Fibroblast of the aortic adventitia (primary cell): ENCODE data around the gene JPT1. TPM values are rescaled to one million over a fixed set of nuclear protein-coding genes. Genes with fewer than 3 reads are reported as not detected.
"Not testable (repeated sequence)": the region's sequence is repeated elsewhere in the genome, so short reads cannot be mapped to it uniquely, and the experiment has no call there.

Experiments
- DNase-seq: peaks from one replicate; pipeline ENCODE4 v3.0.0-alpha.2; 2010; ENCODE audit warnings: low read depth
- H3K4me3 ChIP-seq: 2 replicates; pipeline ENCODE4 v1.5.1; 2011; ENCODE audit warnings: low read depth, mild to moderate bottlenecking, control low read depth, low read length, moderate library complexity
- total RNA-seq: library from RNA; depleted of rRNA; stranded (reverse); fragments of >200 nt; gene quantifications from 2 replicates; pipeline ENCODE4 v1.2.3, GENCODE V29; 2012; ENCODE audit warnings: low replicate concordance
- TF ChIP-seq, protein P1 (sequence below): IDR thresholded peaks from 2 replicates; pipeline ENCODE4 v1.5.1; 2011; ENCODE audit warnings: mild to moderate bottlenecking, low read length, control low read depth, inconsistent platforms; ENCODE audit not compliant: insufficient read depth

JPT1 gene
- total RNA-seq, 1 donor: 71.1 TPM

DNA sequence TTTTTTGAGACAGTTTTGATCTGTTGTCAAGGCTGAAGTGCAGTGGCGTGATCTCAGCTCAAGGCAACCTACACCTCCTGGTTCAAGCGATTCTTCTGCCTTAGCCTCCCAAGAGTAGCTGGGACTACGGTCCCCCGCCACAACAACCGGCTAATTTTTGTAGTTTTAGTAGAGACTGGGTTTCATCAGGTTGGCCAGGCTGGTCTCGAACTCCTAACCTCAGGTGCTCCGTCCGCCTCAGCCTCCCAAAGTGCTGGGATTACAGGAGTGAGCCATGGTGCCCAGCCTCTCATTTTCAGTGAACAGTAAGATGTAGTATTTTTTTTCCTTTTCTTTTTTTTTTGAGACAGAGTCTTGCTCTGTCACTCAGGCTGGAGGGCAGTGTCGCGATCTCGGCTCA is 20.7 kb upstream of the JPT1 start:
- DNase-seq: no peak
- TF ChIP-seq, protein P1, sequence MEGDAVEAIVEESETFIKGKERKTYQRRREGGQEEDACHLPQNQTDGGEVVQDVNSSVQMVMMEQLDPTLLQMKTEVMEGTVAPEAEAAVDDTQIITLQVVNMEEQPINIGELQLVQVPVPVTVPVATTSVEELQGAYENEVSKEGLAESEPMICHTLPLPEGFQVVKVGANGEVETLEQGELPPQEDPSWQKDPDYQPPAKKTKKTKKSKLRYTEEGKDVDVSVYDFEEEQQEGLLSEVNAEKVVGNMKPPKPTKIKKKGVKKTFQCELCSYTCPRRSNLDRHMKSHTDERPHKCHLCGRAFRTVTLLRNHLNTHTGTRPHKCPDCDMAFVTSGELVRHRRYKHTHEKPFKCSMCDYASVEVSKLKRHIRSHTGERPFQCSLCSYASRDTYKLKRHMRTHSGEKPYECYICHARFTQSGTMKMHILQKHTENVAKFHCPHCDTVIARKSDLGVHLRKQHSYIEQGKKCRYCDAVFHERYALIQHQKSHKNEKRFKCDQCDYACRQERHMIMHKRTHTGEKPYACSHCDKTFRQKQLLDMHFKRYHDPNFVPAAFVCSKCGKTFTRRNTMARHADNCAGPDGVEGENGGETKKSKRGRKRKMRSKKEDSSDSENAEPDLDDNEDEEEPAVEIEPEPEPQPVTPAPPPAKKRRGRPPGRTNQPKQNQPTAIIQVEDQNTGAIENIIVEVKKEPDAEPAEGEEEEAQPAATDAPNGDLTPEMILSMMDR: no peak
- no peak overlapping the region for H3K4me3 ChIP-seq

DNA sequence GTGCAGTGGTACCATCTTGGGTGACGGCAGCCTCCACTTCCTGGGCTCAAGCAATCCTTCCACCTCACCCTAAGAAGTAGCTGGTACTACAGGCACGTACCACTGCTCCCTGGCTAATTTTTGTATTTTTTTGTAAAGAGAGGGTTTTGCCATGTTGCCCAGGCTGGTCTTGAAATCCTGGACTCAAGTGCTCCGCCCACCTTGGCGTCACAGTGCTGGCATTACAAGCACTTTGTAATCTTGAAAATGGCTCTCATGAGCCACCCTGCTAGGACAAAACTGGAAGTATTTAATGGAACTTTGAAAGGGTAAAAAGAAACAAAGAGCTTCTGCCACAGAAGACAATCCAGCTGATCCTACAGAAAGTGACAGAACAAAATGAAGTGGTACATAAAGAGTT is 19.2 kb upstream of the JPT1 start:
- DNase-seq: no peak
- H3K4me3 ChIP-seq: no peak overlapping the region
- TF ChIP-seq, protein P1: no peak

DNA sequence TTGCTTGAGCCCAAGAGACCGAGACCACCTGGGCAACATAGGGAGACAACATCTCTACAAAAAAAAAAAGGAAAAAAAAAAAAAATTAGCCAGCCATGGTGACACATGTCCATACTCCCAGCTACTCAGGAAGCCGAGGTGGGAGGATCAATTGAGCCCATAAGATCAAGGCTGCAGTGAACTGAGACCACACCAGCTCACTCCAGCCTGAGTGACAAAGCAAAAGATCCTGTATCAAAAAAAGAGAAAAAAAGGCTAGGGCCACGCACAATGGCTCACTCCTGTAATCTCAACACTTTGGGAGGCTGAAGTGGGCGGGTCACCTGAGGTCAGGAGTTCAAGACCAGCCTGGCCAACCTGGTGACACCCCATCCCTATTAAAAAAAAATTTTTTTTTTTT is 14.7 kb upstream of the JPT1 start:
- no peak overlapping the region for H3K4me3 ChIP-seq
- DNase-seq: no peak
- TF ChIP-seq, protein P1: no peak

DNA sequence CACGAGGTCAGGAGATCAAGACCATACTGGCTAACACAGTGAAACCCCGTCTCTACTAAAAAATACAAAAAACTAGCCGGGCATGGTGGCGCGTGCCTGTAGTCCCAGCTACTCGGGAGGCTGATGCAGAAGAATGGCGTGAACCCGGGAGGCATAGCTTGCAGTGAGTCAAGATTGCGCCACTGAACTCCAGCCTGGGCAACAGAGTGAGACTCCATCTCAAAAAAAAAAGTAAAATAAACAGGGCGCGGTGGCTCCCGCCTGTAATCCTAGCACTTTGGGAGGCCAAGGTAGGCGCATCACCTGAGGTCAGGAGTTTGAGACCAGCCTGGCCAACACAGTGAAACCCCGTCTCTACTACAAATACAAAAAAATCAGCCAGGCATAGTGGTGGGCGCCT is 10.3 kb upstream of the JPT1 start:
- H3K4me3 ChIP-seq, DNase-seq: not testable (repeated sequence)

DNA sequence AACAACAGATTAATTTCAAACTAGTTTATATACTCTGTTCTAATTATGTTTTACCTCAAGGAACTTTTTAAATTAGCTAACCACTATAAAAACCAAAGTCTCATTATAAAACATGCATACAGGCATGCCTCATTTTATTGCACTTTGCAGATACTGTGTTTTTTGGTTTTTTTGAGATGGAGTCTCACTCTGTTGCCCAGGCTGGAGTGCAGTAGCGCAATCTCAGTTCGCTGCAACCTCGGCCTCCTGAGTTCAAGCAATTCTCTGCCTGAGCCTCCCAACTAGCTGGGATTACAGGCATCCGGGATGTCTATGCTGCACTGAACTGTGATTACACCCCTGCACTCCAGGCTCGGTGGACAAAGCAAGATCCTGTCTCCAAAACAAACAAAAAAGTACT is 8.8 kb upstream of the JPT1 start:
- DNase-seq: no peak
- no peak overlapping the region for H3K4me3 ChIP-seq
- TF ChIP-seq, protein P1: no peak

DNA sequence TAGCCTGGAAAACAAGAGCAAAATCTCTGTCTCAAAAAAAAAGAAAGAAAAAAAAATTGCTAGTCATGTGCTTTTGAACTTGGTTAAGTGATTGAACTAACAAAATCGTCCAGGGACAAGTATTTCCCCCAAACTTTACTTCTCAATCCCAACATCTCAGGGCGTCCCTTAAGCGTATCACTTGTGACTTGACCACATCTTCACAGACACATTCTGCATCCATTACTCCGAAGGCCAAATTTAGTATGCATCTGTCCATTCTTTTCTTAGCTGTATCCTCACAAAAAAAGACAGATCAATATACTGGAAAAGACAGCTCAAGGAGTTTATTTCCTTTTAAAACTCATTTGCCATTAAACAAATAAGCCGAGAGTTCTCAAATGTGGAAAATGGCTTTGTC is 5.9 kb upstream of the JPT1 start:
- TF ChIP-seq, protein P1: no peak
- no peak for DNase-seq

DNA sequence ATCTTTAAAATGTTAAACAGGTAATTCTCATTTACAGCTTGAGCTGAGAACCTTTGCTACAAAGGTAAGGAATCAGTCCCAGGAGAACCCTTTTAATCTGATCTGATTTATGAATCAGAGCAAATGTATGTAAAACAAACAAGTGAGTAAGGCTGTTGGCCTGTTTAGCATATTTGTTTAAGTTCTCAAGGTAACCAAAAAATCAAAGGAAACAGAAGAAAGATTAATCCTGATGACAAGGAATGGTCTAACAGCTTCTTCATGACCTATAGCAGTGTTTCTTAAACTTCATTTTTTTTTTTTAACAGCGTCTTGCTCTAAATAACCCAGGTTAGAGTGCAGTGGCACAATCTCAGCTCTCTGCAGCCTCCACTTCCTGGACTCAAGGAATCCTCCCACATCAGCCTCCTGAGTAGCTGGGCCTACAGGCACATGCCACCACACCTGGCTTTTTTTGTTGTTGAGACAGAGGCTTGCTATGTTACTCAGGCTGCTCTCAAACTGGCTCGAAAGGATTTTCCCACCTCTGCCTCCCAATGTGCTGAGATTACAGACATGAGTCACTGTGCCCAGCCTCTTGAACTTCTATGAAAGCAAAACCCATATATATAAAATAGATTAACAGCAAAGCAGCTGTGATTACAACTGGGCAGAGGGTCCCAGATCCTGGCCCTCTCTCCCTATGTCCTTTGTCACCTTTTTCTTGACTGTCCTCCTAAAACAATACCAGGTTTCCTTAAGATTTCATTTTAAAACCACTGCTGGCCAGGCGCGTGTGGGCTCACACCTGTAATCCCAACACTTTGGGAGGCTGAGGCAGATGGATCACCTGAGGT is 5.1 kb upstream of the JPT1 start:
- H3K4me3 ChIP-seq: no peak overlapping the region
- TF ChIP-seq, protein P1: no peak
- DNase-seq: peak; percentile 37

More for the DNA sequence above, 5.9 kb upstream of the JPT1 start:
- H3K4me3 ChIP-seq: no peak overlapping the region

DNA sequence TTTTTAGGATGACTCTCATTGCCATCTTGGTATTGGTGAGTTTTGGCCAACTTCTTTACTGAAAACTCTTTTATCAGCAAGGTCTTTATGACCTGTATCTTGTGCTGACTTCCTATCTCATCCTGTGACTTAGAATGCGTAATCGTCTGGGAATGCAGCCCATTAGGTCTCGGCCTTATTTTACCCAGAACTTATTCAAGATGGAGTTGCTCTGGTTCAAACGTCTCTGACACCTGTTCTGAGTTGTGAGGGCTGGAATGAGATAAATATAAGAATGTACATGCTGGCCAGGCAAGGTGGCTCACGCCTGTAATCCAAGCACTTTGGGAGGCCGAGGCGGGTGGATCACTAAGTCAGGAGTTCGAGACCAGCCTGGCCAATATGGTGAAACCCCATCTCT is 4.2 kb upstream of the JPT1 start:
- DNase-seq, H3K4me3 ChIP-seq: not testable (repeated sequence)
